HG03354 (cell line): ENCODE measurements around the gene DTL.

Experiments used
- ATAC-seq: cut with Tn5 transposase; IDR thresholded peaks from one replicate; pipeline ENCODE4 v1.9.1; 2021; ENCODE audit warnings: mild to moderate bottlenecking; ENCODE audit not compliant: unreplicated experiment, poor library complexity, severe bottlenecking

Gene DTL

DNA sequence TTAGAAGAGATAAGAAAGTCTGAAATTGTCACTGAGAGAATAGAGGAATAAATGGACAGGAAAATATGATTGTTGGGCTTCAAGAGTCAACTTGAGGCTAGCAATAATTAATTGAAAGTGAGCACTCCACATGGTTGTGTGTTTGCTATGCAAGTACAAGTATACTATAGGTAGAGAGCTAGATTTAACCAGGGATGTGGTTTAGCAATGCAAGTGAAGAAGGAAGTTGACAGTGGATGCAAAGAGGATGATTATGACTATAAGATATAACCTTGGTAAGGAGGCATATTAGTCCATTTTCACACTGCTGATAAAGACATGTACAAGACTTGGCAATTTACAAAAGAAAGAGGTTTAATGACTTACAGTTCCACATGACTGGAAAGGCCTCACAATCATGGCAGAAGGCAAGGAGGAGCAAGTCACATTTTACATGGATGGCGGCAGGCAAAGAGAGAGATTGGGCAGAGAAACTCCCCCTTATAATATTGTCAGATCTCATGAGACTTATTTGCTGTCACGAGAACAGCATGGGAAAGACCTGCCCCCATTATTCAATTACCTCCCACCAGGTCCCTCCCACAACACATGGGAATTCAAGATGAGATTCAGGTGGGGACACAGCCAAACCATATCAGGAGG lies 47.3 kb downstream of the DTL start:
- no peak for ATAC-seq

DNA sequence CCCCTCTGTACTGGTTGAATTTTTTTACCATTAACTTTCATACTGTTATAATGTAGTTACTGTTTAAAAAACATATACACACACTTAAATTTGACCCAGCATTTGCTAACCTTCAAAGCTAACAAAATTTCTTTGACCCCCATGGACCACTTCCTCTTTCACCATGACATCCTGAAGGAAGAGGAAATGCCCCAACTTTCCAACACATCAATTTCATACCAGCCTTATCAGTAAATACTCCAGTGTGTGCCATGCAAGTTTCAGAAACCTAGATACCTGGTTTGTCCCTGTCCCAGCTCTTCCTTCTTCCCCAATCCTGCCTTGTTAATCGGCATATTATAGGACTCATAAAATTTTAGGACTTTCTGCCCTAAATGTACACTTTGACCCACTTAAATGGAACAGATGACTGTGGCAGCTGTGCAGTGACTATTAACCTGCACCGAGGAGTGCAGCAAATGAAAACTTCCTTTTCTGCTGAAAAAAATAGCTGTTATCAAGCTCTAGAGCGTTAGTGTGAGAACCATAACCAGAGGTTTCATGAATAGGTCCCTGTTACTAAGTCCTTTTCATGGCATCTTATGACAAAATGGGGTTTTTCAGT lies 54.1 kb downstream of the DTL start:
- no peak for ATAC-seq

DNA sequence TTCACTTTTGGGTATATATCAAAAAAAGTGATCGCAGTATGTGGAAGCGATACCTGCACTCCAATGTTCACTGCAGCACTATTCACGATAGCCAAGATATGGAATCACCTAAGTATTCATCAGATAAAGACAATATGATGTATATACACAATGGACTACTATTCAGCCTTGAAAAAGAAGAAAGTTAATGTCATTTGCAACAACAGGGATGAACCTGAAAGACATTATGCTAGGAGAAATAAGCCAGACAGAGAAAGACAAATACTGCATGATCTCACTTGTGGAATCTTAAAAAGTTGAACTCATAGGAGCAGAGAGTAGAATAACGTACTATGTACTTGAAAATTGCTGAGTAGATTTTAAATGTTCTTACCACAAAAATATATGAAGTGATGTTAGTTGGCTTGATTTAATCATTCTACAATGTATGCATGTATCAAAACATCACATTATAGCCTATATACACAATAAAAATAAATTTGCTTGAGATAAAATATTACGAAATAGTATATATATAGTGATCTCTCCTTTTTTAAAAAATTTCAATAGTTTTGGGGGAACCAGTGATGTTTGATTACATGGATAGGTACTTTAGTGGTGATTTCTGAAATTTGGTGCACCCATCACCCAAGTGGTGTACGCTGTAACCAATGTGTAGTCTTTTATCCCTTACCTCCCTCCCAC lies 56.0 kb downstream of the DTL start:
- no peak for ATAC-seq

GRCh38 chr1:212097360-212097759 lies 61.8 kb downstream of the DTL start:
- ATAC-seq, result no peak

GRCh38 chr1:212098310-212098709 lies 62.8 kb downstream of the DTL start:
- no peak for ATAC-seq

- no peak for ATAC-seq
Measured at GRCh38 chr1:212098771-212099170, 63.2 kb downstream of the DTL start.

GRCh38 chr1:212101251-212101650 lies 65.7 kb downstream of the DTL start:
- ATAC-seq, result no peak

- no peak for ATAC-seq
Measured at GRCh38 chr1:212101735-212102134, 66.2 kb downstream of the DTL start.

- no peak for ATAC-seq
Measured at GRCh38 chr1:212104586-212105325, 69.2 kb downstream of the DTL start.

DNA sequence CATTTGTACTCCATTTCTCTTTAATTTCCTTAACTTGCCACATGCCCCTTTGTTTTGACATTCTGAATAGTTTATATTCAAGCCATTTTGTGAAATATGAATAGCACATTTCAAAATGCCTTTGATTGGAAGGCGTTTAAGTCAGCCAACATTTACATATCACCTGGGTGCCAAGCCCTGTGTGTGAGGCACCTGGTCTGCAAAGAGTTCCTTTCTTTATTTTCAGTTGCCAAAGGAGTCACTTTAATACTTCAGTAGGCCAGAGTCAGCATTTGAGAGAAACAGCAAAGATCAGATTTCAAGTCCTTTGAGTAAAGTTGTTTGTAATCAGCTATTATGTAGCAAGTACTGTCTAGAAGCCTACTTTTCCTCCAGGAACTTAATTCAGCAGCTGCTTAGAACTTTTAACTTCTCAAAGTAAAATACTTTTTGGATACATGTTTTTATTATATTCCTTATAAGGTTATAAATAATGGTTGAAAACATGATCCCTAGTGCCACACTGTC lies 70.8 kb downstream of the DTL start:
- no peak for ATAC-seq

DNA sequence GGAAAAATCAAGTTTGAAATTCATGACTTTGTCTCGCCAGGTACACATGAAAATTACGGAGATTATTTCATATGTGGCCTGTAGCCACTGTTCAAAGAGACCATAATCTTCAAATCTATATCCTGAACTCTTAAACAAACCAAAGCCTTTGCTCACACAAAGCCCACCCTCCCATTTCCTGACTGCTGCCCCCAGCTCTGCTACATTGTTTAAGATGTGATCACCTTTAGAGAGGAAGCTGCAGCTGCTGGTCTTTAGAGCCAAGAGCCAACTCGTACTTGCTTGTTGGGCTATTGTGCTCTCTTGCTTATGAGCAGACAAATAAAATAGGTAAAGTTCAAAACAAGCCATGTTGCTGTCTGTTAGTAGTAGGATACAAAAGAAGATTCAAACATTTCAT lies 71.9 kb downstream of the DTL start:
- ATAC-seq, result no peak

DNA sequence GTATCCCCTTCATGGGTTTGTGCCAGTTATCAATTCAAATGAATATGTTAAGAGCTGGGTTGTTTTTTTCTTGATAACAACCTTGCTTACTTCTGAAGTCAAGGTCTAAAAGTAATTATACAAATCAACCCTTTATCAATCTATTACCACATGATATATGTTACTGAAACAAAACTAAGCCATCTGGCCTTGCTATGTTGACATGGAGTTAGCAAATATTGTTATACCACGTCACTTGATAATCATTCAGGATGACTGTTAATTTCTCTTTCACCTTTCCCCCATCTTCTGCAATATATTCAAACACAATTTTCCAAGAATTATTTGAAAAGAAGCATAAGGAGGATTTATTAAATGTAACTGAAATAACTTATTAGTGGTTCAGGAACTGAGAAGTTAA lies 72.6 kb downstream of the DTL start:
- ATAC-seq, result no peak

DNA sequence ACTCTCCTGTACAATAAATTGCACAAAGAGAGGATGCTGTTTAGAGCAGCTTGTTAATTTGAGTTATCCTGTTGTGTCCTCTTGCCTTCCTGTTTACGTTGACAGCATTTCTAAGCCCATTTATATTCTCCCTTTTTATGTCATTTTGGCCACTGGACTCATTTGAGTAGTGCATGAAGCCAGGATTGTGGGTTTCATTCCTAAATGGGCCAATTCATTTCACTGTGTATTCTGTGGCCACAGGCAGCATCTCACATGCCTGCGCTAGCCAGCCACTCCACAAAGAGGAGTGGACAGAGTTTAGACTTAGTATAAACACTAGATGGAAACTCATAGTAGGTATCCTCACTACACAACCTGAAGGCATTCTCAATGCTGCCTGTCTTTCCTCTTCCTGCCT lies 73.4 kb downstream of the DTL start:
- ATAC-seq, result no peak

DNA sequence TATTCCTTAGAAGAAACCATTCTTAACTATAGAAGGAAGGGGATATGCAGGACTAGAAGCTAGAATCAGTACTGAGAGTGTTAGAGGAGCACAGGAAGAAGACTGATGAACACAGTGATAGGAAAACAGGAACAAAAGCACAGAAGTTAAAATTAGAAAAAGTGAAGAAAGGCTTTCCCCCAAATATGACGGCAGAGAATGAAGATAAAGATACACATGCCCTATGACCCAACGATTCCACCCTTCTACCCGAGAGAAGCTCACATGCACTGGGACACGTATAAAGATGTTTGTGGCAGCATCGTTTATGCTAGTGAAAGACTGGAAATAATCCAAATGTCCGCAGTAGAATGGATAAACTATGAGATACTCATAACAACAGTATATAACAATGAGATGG lies 74.2 kb downstream of the DTL start:
- ATAC-seq, result no peak

DNA sequence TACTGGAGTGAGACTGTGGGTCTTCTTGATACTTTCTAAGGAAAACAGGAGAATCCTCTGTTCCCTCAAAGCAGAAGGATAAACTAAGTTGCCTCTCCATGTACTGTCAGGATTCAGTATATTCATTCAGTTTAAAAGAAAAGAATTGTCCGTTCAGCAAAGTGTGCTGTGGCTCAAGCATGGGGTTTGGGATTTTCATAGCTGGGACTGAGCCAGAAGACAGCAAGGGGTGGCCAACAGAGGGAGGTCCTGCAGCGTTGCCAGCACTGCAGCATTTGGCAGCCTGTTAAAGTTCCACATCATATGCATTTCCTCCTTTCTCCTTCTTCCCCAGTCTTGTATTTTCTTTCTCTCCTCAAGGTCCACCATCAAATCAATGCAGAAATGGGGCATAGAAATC lies 75.1 kb downstream of the DTL start:
- ATAC-seq, result no peak

DNA sequence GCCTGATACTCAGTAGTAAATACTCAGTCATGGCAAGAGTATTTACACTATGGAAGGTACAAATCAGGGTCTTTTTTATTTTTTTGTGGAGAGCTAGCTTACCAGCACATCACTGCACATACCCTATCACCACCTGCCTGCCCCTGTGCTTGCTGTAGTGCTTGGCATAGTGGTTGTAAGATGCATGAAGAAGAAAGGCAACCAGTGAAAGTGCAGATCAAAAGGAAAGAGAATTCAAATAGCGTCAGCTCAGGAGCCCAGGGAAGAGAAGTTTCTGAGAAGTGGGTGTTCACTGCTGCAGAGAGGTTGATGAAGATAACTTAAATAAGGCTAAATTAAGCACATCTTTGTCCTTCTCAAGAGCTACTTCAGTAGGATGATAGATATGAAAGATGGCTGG lies 76.0 kb downstream of the DTL start:
- no peak for ATAC-seq

DNA sequence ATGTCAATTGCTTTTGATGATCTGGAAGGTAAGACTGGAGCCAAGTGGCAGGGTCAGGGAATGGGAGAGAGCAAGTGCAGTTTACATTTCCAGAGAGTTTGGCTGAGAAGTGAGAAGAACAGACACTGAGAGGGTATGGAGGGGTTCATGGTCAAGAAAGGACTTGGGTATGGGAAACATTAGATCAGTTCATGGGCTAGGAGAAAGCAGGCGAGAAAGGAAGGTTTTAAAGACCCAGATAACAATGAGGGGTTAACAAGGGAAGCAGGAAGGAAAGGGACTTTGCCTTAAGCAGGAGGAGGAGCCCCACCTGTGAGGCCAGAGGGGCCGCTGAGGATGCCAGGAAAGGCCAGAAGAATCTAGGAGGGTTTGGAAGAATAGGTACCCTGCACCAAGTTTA lies 78.2 kb downstream of the DTL start:
- no peak for ATAC-seq

GRCh38 chr1:212118167-212118871 lies 82.8 kb downstream of the DTL start:
- ATAC-seq, result no peak

DNA sequence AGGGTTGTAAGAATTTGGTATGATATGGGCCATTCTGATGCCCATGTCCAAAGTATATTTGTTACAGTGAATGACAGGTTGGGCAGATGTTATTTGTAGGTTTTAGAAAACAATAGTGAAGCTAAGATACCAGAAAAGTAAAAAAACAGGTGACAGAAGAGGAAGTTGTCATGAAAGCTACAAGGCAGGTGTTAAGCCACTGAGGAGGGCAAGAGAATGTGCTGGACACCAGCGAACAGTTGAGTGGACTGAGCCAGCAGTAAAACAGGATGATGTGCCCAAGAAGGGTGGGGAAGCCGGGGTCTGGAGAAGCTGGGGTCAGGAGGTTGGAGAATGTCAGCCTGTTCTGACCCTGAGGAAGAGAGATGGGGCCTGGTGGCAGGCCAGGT lies 83.3 kb downstream of the DTL start:
- ATAC-seq, result no peak

GRCh38 chr1:212119397-212119837 lies 83.9 kb downstream of the DTL start:
- ATAC-seq, result no peak
